CD4-positive, alpha-beta T cell (primary cell): ENCODE measurements around the gene ATP5MG. TPM values are rescaled to one million over a fixed set of nuclear protein-coding genes. Genes with fewer than 3 reads are reported as not detected.
"Not testable (repeated sequence)": the region's sequence is repeated elsewhere in the genome, so short reads cannot be mapped to it uniquely, and the experiment has no call there.

Experiments
- ATAC-seq: fragments of 200-7000 bp; cut with Tn5 transposase; one replicate; pipeline ENCODE4 v1.10.0; 2022; ENCODE audit warnings: mild to moderate bottlenecking; ENCODE audit not compliant: poor library complexity
- CTCF ChIA-PET: fragments of 350-600 bp; sonication (Branson Sonifier 250); formaldehyde crosslinking; loops from one replicate; lab custom pipeline; 2021; ENCODE audit warnings: antibody characterized with exemption, inconsistent platforms; lab: Charles Lee
- POLR2A ChIA-PET: fragments of 350-600 bp; sonication (Branson Sonifier 250); formaldehyde crosslinking; loops from one replicate; lab custom pipeline; 2021; ENCODE audit warnings: antibody characterized with exemption, inconsistent platforms; lab: Charles Lee
- DNase-seq, 14 experiments: peaks; one replicate each; pipeline ENCODE4 v3.0.0-alpha.2; 2013 to 2020; ENCODE audit warnings: mixed read lengths in 2 of 14
- H3K27ac ChIP-seq, 2 donors: one replicate each; pipeline versions ENCODE4 v1.5.1 to v1.7.0; 2013; ENCODE audit warnings: low read length in 2 of 2, low read depth in 1 of 2, mild to moderate bottlenecking in 1 of 2
- H3K27me3 ChIP-seq, 2 experiments: 1 replicate in 1 of 2; 2 replicates in 1 of 2; pipeline versions ENCODE4 v1.6.1 to v1.7.0; 2013; ENCODE audit warnings: low read length in 2 of 2, control low read depth in 1 of 2, mild to moderate bottlenecking in 1 of 2, moderate library complexity in 1 of 2; ENCODE audit not compliant: insufficient read depth in 2 of 2, control insufficient read depth in 1 of 2
- H3K36me3 ChIP-seq: one replicate; pipeline ENCODE4 v1.6.1; 2013; ENCODE audit warnings: low read length, control low read depth; ENCODE audit not compliant: insufficient read depth
- H3K4me1 ChIP-seq: one replicate; pipeline ENCODE4 v1.6.1; 2013; ENCODE audit warnings: low read length, control low read depth; ENCODE audit not compliant: insufficient read depth
- H3K4me3 ChIP-seq: one replicate; pipeline ENCODE4 v1.5.1; 2013; ENCODE audit warnings: mild to moderate bottlenecking, low read length, moderate library complexity
- H3K9me3 ChIP-seq, 2 experiments: 1 replicate in 1 of 2; 2 replicates in 1 of 2; pipeline versions ENCODE4 v1.6.1 to v1.7.0; 2013; ENCODE audit warnings: low read length in 2 of 2, mild to moderate bottlenecking in 2 of 2, control low read depth in 1 of 2, moderate library complexity in 1 of 2; ENCODE audit not compliant: control insufficient read depth in 1 of 2, insufficient read depth in 1 of 2
- H3K27ac Mint-ChIP-seq: one replicate; pipeline ENCODE4 v1.8.0; 2020; ENCODE audit warnings: mixed read lengths
- H3K27me3 Mint-ChIP-seq: one replicate; pipeline ENCODE4 v1.8.0; 2021; ENCODE audit warnings: mixed read lengths
- H3K36me3 Mint-ChIP-seq: one replicate; pipeline ENCODE4 v1.8.0; 2021; ENCODE audit warnings: low read depth, mixed read lengths
- H3K4me1 Mint-ChIP-seq: one replicate; pipeline ENCODE4 v1.8.0; 2021; ENCODE audit warnings: low read depth, mixed read lengths
- H3K4me3 Mint-ChIP-seq: one replicate; pipeline ENCODE4 v1.8.0; 2020; ENCODE audit warnings: mild to moderate bottlenecking, mixed read lengths
- H3K9me3 Mint-ChIP-seq: one replicate; pipeline ENCODE4 v1.8.0; 2020; ENCODE audit warnings: mixed read lengths
- intact Hi-C, 2 experiments: fragments of 100-400 bp; cut with DNase I in 1 of 2; cut with micrococcal nuclease in 1 of 2; formaldehyde crosslinking; loops; one replicate each; pipeline versions ENCODE4 v1.15.1 to v1.9.0; 2023 to 2025; cut with DNase I, micrococcal nuclease
- total RNA-seq, 174 experiments: library from RNA in 2 of 174; stranded (reverse) in 2 of 174; gene quantifications; one replicate each; pipeline ENCODE4 v1.2.3 and lab custom pipeline; 2021 to 2026
- TF ChIP-seq, protein P1 (sequence below): fragments of 200-600 bp; IDR thresholded peaks from one replicate; pipeline ENCODE4 v1.8.0; 2022; ENCODE audit warnings: antibody characterized with exemption, mild to moderate bottlenecking

The ATP5MG gene
- total RNA-seq, 2 experiments from 2014 or later = 147 to 153 TPM

DNA sequence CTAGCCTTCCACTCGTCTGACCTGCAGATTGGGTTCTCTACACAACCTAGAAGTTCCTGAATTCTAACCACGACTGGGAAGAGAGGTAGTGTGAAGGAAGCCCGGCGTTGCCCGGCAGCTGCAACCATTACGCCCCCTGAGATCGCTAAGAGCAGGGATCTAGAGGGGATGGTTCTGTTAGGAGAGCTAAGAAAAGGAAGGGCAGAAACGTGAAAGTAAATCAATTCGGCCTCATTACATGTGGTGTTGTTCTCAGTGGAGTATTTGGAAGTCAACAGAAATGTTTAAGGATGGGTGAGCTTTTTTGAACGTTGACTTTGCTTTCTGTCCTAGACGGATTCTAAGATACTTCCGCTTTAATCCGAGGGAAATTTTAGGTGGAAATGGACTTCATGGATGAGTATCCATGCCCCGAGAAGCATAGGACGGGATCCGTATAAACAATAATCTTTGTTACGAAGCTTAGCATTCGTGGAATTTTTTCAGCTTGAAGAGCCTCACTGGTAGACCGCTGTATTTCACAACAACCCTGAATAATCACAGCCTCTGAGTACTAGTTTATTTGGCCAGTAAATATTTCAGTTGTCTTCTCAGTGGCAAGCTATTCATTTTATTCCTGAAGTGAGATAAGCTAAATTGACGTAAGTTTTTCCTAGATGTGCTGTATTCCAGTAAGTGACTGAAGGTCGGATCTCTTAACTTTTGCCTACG lies 629 bp downstream of the ATP5MG start:
- Histone ChIP-seq H3K9me3 (no peaks in the 10 kb centered on the region), H3K27ac (peak overlapping the region; percentile 90 to 93), H3K4me3 (peak overlapping the region; percentile 97), H3K36me3 (peaks cover 34% of the 10 kb centered on the region), H3K4me1 (peaks cover 46% of the 10 kb centered on the region), H3K27me3 (no peaks in the 10 kb centered on the region)
- TF ChIP-seq, protein P1, sequence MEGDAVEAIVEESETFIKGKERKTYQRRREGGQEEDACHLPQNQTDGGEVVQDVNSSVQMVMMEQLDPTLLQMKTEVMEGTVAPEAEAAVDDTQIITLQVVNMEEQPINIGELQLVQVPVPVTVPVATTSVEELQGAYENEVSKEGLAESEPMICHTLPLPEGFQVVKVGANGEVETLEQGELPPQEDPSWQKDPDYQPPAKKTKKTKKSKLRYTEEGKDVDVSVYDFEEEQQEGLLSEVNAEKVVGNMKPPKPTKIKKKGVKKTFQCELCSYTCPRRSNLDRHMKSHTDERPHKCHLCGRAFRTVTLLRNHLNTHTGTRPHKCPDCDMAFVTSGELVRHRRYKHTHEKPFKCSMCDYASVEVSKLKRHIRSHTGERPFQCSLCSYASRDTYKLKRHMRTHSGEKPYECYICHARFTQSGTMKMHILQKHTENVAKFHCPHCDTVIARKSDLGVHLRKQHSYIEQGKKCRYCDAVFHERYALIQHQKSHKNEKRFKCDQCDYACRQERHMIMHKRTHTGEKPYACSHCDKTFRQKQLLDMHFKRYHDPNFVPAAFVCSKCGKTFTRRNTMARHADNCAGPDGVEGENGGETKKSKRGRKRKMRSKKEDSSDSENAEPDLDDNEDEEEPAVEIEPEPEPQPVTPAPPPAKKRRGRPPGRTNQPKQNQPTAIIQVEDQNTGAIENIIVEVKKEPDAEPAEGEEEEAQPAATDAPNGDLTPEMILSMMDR = no peak
- ChIA-PET POLR2A (interaction anchor here (0.5 to 2.1 kb wide), 8 partner anchors 10 to 181 kb away, joined by 3 to 24 read pairs (median 3); partner anchors contain the start of genes CD3E, KMT2A and UBE4A), CTCF (interaction anchor here (0.7 to 6.5 kb wide), 7 partner anchors 29 to 204 kb away, joined by 3 to 30 read pairs (median 3); partner anchors contain the start of gene KMT2A)
- H3K9me3 Mint-ChIP-seq = no peaks in the 10 kb centered on the region
- DNase-seq = no peak
- no peak for ATAC-seq
- intact Hi-C loops = loop anchor here (1.0 to 5.0 kb wide), 5 partner anchors 34 to 255 kb away; partner anchors contain the start of genes KMT2A (in 1 of the 2) and UBE4A (in 1 of the 2)
- H3K36me3 Mint-ChIP-seq = peaks cover 53% of the 10 kb centered on the region
- H3K4me3 Mint-ChIP-seq = peak overlapping the region; percentile 93
- peaks cover 78% of the 10 kb centered on the region for H3K4me1 Mint-ChIP-seq
- peak overlapping the region; percentile 96 for H3K27ac Mint-ChIP-seq
- no peaks in the 10 kb centered on the region for H3K27me3 Mint-ChIP-seq

DNA sequence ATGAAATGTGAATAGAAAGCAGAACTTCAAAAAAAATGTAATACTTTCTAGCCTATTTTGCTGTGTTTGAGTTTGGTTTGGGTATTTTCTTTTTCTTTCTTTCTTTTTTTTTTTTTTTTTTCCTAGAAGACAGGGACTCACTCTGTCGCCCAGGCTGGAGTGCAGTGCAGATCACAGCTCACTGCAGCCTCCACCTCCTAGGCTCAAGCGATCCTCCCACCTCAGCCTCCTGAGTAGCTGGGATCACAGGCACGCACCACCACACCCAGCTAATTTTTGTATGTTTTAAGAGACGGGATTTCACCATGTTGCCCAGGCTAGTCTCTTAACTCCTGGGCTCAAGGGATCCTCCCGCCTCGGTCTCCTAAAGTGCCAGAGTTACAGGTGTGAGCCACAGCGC lies 1.2 kb downstream of the ATP5MG start:
- intact Hi-C loops = loop anchor here (5.0 kb wide), 3 partner anchors 40 to 255 kb away; partner anchors contain the start of gene UBE4A (in 1 of the 2)
- peaks cover 46% of the 10 kb centered on the region for H3K4me1 ChIP-seq
- not testable (repeated sequence) for ATAC-seq

DNA sequence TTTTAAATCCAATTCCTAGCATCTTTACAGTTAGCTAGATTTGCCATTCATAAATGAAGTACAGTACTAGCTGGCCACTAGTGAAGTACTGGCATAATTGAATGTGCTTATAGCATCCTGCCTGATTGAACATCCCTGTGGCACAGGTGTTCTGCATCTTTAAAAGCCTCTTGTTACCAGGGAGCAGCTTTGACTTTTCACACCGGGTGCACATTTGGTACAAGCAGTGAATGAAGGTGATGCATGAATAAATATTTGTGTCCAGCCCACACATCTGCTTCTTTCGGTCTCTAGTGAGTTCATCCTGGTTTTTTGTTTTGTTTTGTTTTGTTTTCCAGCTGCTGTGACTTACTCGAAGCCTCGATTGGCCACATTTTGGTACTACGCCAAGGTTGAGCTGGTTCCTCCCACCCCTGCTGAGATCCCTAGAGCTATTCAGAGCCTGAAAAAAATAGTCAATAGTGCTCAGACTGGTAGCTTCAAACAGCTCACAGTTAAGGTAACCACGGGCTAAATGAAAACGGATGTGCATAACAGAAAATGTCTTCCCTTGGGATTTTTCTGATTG lies 5.3 kb downstream of the ATP5MG start:
- CTCF ChIA-PET = interaction anchor here (0.9 kb wide), 1 partner anchor 9 kb away, joined by 3 read pairs; no protein-coding TSS in a partner anchor
- no peaks in the 10 kb centered on the region for H3K9me3 Mint-ChIP-seq
- H3K4me3 Mint-ChIP-seq = no peak overlapping the region
- peaks cover 70% of the 10 kb centered on the region for H3K36me3 Mint-ChIP-seq
- intact Hi-C loops = no loop called here
- Histone ChIP-seq H3K36me3 (peaks cover 63% of the 10 kb centered on the region), H3K27me3 (no peaks in the 10 kb centered on the region), H3K27ac (no peak overlapping the region), H3K4me3 (no peak overlapping the region), H3K9me3 (no peaks in the 10 kb centered on the region), H3K4me1 (peaks cover 21% of the 10 kb centered on the region)
- ATAC-seq = no peak
- no peak for DNase-seq
- H3K27me3 Mint-ChIP-seq = no peaks in the 10 kb centered on the region
- POLR2A ChIA-PET = interaction anchor here (0.9 to 1.8 kb wide), 2 partner anchors 29 to 31 kb away, joined by 3 to 10 read pairs; partner anchors contain the start of gene KMT2A
- TF ChIP-seq, protein P1 = no peak
- peak overlapping the region; percentile 58 for H3K27ac Mint-ChIP-seq
- peaks cover 54% of the 10 kb centered on the region for H3K4me1 Mint-ChIP-seq

More for the DNA sequence above, 1.2 kb downstream of the ATP5MG start:
- not testable (repeated sequence) for H3K9me3 ChIP-seq, DNase-seq, H3K27ac ChIP-seq, H3K27me3 ChIP-seq, H3K27me3 Mint-ChIP-seq, H3K9me3 Mint-ChIP-seq
- H3K4me1 Mint-ChIP-seq = peaks cover 75% of the 10 kb centered on the region
- peak overlapping the region; percentile 93 for H3K4me3 Mint-ChIP-seq
- ChIA-PET POLR2A (interaction anchor here (0.6 to 2.1 kb wide), 6 partner anchors 24 to 182 kb away, joined by 3 to 24 read pairs (median 3); partner anchors contain the start of genes CD3E, KMT2A and UBE4A), CTCF (interaction anchor here (0.7 to 6.5 kb wide), 7 partner anchors 30 to 204 kb away, joined by 3 to 30 read pairs (median 3); partner anchors contain the start of gene KMT2A)
- H3K36me3 Mint-ChIP-seq = peaks cover 53% of the 10 kb centered on the region
- Histone ChIP-seq H3K36me3 (peaks cover 35% of the 10 kb centered on the region), H3K4me3 (peak overlapping the region; percentile 97)
- peak overlapping the region; percentile 96 for H3K27ac Mint-ChIP-seq
